ENCODE measurements around the gene MOXD1. TPM values are rescaled to one million over a fixed set of nuclear protein-coding genes. Genes with fewer than 3 reads are reported as not detected.

The MOXD1 gene
- total RNA-seq, 2 donors from 2014 or later, result 0.07 TPM; not detected in 1

DNA sequence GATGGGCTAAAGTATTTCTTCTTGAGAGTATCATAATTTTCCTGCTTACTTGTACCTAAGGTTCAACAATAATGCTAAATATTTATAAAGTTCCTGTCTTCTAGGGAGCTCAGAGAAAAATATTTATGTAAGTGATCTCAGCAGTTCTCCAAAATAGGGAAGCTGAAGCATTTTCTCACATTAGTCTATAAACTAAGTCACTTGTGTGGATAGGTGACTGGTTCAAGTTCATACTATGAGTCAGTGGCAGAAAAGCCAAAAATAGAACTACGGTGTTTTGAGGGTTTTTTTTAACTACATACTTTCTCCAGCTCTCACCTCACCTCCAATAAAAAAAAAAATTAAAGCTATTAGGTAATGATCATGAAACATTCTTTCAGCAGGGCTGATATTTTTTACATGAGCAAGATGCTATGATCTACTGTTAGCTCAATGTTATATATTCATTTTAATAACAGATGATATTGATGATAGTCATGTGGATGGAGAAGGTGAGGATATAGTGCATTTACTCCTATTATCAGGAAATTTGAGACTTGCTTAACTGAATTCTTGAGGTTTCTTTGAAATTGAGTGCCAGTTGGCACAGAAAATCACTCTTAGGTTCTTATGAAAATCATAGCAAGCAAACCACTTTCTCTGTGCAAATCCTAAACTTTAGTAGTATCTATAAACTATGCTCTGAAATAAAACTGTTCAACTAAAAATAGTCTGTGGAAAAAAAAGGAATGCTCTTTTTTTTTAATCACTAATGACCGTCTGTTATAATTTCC lies 4.1 kb upstream of the MOXD1 start:
- ATAC-seq, result peak in 1 of 2 donors; percentile 66

DNA sequence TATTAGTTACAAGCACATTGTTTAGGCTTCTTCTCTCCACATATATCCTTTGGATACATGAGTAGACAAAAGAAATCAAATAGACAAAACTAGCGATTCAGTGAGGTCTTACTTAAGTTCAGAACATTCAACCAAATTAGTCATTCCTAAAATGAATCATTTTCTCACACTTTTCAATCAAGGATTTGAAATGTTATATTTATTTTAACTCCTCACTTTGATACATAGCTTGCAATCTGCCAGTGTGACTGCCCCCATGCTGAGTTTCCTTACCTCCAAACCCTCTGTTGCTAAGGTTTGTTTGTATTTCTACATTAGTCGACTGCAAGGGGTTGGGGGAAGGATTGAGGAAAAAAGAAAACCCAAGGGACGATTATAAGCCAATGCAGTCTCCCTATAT lies 3.5 kb upstream of the MOXD1 start:
- peak in 1 of 2 donors; percentile 80 for ATAC-seq
- Mint-ChIP-seq H3K9me3 (no peaks in the 10 kb centered on the region), H3K36me3 (peaks cover 5% of the 10 kb centered on the region in 2 donors), H3K27ac (no peak overlapping the region)
- no peak for DNase-seq (ENCODE audit: low spot score in 2 of 2)

More for the DNA sequence above, 4.1 kb upstream of the MOXD1 start:
- DNase-seq (ENCODE audit: low spot score in 2 of 2), result no peak
- Mint-ChIP-seq H3K36me3 (peaks cover 3 to 5% of the 10 kb centered on the region in 2 donors), H3K9me3 (no peaks in the 10 kb centered on the region), H3K27ac (no peak overlapping the region)

DNA sequence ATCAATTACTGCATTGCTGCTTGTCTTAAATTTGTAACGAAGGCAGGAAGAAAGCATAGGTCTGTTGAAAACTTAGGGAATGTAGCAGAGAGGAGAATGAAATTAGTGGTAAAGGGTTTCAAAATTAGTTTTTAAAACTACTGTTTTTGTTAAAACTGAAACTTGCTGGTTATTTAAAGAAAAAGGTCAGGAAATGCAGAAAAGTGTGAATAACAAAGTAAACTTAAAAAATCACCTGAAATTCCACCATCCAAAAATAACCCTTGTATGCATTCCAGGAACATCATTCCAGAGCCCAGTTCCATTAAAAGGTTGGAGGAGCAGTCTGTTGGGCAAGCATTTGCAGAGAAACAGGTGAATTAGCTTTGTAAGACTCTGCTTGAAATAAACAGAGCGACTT lies 3.1 kb upstream of the MOXD1 start:
- Mint-ChIP-seq H3K9me3 (no peaks in the 10 kb centered on the region), H3K27ac (no peak overlapping the region), H3K36me3 (peaks cover 5% of the 10 kb centered on the region in 2 donors)
- DNase-seq (ENCODE audit: low spot score in 2 of 2), result no peak
- peak in 1 of 2 donors; percentile 23 for ATAC-seq

DNA sequence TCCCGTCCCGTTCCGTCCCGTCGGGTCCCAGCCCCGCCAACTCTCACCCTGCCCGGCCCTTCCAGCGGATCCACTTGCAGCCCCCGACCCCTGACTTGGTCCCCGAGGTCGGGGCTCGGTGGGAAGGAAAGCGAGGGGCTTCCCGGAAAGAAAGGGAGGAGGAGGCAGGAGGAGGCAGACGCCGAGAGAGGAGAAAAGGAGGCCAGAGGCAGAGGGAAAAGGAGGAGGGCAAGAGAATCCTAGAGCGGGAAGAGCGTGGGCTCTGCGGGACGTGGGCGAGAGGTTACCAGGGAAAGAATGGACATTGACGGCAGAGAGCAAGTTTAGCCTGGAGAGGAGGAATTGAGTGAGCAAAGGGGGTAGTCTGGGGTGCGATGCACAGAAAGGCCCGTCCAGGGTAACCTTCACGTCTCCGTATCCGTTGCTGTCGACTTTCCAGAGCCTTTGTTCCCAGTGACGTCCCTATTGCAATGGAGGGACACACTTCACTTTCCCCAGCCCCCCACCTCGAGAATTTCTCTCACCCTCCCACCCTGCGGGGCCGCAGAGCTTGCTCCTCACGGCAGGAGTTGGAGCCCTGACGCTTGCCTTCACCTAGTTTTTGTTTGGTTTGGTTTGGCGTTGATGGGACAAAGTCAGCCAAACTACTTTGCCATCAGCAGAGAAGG lies 477 bp upstream of the MOXD1 start:
- no peaks in the 10 kb centered on the region for H3K9me3 Mint-ChIP-seq
- no peak overlapping the region for H3K27ac Mint-ChIP-seq
- ATAC-seq (no peak), DNase-seq (ENCODE audit: low spot score in 2 of 2) (no peak)
- peaks cover 5% of the 10 kb centered on the region in 2 donors for H3K36me3 Mint-ChIP-seq

DNA sequence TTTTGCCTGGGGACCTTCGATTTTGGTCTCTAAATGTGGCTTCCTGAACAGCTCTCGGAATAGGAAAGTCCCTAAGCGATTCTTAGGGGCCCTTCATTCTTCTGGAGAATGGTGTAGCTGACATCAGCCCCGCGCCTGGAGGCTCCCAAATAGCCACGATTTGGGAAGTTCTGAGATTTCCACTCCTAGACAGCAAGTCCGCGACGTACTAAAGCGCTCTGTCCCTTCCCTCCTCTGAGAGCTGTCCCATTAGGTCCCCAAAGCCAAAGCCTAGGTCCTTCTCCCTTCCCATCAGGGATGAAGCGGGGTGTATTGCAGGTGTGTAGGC lies 756 bp downstream of the MOXD1 start:
- ATAC-seq, result no peak
- no peak for DNase-seq (ENCODE audit: low spot score in 2 of 2)
- Mint-ChIP-seq H3K36me3 (peaks cover 5% of the 10 kb centered on the region in 2 donors), H3K27ac (no peak overlapping the region), H3K9me3 (peaks cover 0 to under 1% of the 10 kb centered on the region in 2 donors)

DNA sequence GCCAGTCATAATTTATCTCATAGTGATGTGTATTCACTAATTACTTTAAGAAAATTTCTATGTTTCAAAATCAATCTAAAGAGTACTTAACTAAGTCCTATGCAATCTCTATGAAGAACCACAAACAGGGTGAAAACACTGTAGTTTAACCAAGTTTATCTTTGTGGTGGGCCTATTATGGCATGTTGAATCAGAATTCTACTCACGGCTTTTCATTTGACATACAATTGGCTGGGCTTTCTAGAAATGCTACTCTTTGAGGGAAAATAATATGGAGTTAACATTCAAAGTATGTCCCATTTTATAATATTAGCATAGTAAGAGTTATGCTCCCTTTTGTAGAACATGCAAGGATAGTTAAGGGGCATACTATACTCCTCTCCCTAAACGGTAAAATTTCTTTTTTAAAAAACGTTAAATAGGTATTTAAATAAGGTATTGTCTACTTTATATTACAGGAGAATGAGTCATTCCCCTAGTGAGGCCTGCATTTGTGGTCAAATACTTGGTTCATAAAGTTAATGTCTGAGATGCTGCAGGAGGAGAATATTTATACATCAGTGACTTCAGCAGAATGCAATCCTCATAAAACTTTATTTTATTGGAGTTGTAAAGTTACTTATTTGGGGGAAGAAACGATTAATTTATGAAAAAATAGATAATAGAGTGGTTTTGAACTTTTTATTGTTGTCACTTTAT lies 1.8 kb downstream of the MOXD1 start:
- Mint-ChIP-seq H3K27ac (no peak overlapping the region), H3K36me3 (peaks cover 5 to 11% of the 10 kb centered on the region in 2 donors), H3K9me3 (peaks cover 5 to 9% of the 10 kb centered on the region in 2 donors)
- DNase-seq (ENCODE audit: low spot score in 2 of 2), result no peak
- no peak for ATAC-seq

DNA sequence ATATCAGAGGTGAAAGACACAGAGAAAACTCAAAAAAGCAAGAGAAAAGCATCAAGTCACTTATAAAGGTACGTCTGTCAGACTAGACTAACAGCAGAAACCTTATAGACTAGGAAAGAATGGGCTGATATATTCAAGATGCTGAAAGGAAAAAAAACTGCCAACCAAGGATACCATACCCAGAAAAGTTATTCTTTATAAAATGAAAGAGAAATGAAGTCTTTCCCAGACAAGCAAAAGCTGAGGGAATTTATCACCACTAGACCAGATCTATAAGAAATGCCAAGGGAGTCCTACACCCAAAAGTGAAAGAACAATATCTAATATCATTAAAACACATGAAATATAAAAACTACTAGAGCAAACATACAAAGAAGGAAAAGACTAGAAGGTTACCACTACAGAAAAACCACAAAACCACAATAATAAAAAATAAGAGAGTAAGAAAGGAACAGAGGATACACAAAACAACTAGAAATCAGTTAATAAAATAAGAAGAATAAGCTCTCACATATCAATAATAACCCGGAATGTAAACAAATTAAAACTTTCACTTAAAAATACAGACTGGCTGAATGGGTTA lies 6.2 kb downstream of the MOXD1 start:
- peaks cover 18 to 20% of the 10 kb centered on the region in 2 donors for H3K9me3 Mint-ChIP-seq
- DNase-seq (ENCODE audit: low spot score in 2 of 2) (no peak), ATAC-seq (no peak)
- H3K27ac Mint-ChIP-seq, result no peak overlapping the region
- peaks cover 0 to 20% of the 10 kb centered on the region in 2 donors for H3K36me3 Mint-ChIP-seq

DNA sequence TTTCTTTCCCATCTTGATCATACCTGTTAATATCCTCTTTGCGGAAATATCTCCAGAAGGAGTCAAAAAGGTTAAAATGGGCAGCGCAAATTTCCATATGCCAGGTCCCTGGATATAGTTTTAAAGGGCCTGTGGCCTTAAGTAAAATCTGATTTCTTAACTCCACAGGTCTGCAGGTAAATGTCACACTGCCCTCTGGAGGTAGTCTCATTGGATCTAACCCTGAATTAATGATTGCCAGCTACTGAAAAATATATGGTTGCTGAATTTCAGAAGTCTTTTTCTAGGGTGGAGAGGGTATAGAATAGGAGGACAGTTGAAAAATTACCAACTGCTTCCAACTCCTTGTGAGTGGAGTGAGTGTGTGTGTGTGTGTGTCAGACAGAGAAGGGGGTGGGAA lies 8.5 kb downstream of the MOXD1 start:
- peaks cover 0 to 20% of the 10 kb centered on the region in 2 donors for H3K36me3 Mint-ChIP-seq
- ATAC-seq (no peak), DNase-seq (ENCODE audit: low spot score in 2 of 2) (no peak)
- H3K9me3 Mint-ChIP-seq, result peaks cover 18 to 20% of the 10 kb centered on the region in 2 donors
- H3K27ac Mint-ChIP-seq, result no peak overlapping the region

DNA sequence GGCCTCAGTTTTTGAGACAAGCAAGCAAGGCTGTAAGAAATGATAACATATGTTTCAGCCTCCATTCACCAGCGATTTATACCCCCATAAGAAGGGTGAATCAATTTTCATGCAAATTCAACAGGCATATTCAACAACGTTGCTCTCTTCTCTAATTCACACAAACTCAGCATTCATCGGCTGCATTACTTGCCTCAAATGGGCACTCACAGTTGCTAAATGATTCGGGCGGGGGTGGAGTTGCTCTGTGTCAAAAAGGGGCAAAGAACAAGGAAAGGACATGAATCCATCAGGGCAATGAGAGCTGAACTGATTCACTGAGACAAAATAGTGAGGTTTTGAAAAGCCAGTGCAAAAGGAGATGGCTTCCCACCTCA lies 9.0 kb downstream of the MOXD1 start:
- Mint-ChIP-seq H3K9me3 (peaks cover 18 to 20% of the 10 kb centered on the region in 2 donors), H3K27ac (no peak overlapping the region), H3K36me3 (peaks cover 0 to 20% of the 10 kb centered on the region in 2 donors)
- DNase-seq (ENCODE audit: low spot score in 2 of 2) (no peak), ATAC-seq (no peak)

DNA sequence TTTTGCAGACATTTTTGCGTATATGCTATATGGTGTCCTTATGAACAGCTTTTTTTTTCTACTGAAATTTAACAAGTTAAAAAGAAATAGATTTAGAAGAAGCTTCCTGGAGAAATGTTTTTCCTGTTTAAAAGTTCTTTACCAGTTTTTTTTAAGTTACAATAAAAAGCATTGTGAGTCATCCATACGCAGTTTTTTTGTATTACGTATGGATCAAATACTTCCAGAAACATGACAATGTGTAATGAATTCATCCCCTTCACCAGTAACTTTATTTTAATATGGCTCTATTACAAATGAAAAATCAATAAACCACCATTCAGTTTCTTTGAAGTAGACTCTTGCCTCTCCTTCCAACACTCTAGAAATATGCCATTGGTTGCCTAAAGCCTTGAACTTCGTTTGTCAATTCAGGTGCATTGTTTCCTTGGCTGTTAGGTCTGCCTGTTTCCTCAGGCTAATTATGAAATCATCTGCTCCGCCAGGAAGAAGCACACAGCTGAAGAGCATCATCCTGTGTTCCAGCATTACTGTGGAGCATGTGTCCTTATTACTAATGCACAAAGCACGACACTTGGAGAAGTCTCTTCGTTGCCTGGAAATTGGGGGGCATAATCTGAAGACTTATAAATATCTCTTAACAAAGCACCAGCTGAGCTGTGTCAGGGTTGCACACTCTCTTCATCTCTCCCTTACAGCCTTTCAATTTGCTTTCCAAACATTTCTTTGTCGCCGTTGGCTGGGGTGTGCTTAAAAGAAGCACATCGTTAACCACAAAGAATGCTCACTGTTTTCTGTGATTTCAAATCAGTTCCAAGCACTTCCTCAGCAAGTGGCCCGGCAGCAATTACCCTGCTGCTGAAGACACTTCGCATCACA lies 9.6 kb downstream of the MOXD1 start:
- H3K9me3 Mint-ChIP-seq, result peaks cover 18 to 20% of the 10 kb centered on the region in 2 donors
- H3K36me3 Mint-ChIP-seq, result peaks cover 0 to 20% of the 10 kb centered on the region in 2 donors
- DNase-seq (ENCODE audit: low spot score in 2 of 2) (no peak), ATAC-seq (no peak)
- H3K27ac Mint-ChIP-seq, result no peak overlapping the region

DNA sequence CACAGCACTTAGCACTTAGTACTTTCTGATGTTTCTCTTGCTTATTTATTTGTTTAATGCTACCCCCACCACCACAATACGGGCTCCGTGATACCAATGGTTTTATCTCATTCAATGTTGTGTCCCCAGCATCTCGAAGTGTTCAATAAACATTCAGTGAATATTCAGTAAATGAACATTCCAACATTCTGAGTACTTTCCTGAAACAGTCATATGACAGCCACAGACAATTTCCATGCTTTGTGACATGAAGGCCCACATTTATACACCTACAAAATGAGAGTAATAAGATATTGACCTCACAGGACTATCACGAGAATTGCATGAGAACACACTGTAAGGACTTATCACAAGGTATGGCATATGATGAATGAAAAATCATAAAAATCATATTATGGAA lies 10.8 kb downstream of the MOXD1 start:
- no peak for DNase-seq (ENCODE audit: low spot score in 2 of 2)
- Mint-ChIP-seq H3K36me3 (peaks cover 0 to 20% of the 10 kb centered on the region in 2 donors), H3K9me3 (peaks cover 18 to 20% of the 10 kb centered on the region in 2 donors), H3K27ac (no peak overlapping the region)
- ATAC-seq, result no peak

DNA sequence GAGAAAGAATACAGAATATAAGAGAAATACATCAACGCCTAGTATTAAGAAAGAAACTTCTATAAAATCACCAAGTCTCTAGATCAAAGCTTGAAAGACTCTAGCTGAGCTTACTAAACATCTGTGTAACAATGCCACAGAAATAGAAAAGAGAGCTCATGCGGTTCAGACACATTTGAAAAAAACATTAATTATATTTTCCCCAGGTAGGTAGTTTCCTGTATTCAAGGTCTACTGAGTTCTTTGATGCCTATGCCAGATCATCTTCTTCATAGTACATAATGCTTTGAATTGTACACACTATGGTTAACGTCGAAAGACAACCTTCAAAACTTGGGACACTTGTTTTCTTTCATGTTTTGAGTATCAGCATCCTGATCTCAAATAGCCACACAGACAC lies 11.3 kb downstream of the MOXD1 start:
- DNase-seq (ENCODE audit: low spot score in 2 of 2) (no peak), ATAC-seq (no peak)
- Mint-ChIP-seq H3K27ac (no peak overlapping the region), H3K36me3 (peaks cover 0 to 18% of the 10 kb centered on the region in 2 donors), H3K9me3 (peaks cover 15% of the 10 kb centered on the region in 2 donors)

DNA sequence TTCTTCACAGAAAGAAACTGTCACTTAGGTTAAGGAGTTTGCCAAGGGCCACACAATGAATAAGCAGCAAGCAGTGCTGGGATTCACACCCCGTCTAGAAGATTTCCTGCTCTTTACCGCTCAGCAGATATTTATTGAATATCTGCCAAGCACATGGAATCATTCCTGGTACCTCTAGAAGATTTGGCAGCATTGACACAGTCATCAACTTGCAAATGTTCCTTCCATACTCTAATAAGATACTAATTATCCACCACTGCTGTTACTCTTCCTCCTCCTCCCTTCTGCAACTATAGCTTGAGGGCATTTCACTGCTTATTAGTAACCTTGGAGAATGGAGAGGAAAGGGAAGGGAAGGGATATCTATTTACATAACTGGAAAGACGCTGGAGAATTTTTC lies 13.0 kb downstream of the MOXD1 start:
- H3K27ac Mint-ChIP-seq, result no peak overlapping the region
- peaks cover 5 to 6% of the 10 kb centered on the region in 2 donors for H3K9me3 Mint-ChIP-seq
- H3K36me3 Mint-ChIP-seq, result peaks cover 0 to 6% of the 10 kb centered on the region in 2 donors
- no peak for DNase-seq (ENCODE audit: low spot score in 2 of 2)
- ATAC-seq, result no peak

DNA sequence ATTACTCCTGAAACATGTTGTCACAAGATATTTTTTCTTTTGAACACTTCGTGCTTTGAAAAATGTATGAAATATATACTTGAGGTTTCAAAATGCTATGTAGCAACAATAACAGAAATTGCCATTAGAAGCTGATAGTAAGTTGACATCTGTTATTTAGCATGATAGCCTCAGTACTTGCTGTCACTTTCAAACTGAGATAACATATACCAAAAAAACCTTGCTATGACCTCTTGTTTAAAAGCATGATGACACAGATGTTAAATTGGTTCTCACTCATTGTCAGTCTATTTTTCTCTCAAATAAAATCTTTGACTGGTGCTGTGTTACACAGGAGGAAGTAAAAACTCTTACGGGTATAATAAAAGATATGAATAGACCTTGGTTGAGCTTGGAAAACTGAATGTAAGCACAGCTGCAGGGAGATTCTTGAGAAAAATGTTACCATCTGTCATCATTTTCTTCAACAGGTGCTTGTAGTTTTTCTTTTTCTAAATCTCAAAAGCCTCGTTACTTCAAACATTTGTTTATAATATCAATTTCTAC lies 18.6 kb downstream of the MOXD1 start:
- no peak for DNase-seq (ENCODE audit: low spot score in 2 of 2)
- Mint-ChIP-seq H3K9me3 (peaks cover 4% of the 10 kb centered on the region in 2 donors), H3K36me3 (no peaks in the 10 kb centered on the region), H3K27ac (no peak overlapping the region)
- no peak for ATAC-seq

DNA sequence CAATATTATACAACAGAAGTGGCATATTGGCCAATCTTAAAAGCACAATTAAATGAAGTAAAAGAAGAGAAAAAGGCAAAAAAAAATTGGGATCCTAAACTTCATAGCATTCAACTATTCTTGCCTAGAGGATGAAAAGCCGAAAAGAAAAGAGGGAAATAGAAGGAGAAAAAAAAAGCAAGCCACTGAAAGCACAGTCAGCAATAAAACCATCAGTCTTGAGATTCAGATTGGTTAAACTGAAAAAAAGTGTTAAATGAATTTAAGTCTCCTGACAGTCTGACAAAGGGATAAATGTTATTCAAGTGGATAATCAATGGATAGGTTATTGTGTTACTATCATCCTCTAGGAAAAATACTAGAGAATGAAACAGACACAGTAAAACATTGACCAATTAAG lies 19.9 kb downstream of the MOXD1 start:
- Mint-ChIP-seq H3K9me3 (peaks cover 4% of the 10 kb centered on the region in 2 donors), H3K36me3 (no peaks in the 10 kb centered on the region), H3K27ac (no peak overlapping the region)
- ATAC-seq, result no peak
- no peak for DNase-seq (ENCODE audit: low spot score in 2 of 2)

Data from activated naive CD4-positive, alpha-beta T cell treated with anti-CD3 and anti-CD28 coated beads, Interleukin-2, amount 50 U/mL, for 72 hours (primary cell).